GM19372 (cell line): ENCODE data around the gene FBXW12.
A peak's percentile ranks its signal among the peaks of the same experiment; 100 is the strongest.

ENCODE experiments used
- ATAC-seq: cut with Tn5 transposase; IDR thresholded peaks from one replicate; pipeline ENCODE4 v1.9.1; 2021; ENCODE audit warnings: mild to moderate bottlenecking, low read depth, moderate library complexity; ENCODE audit not compliant: unreplicated experiment

The FBXW12 gene

GRCh38 chr3:48432411-48433371 is 60.7 kb downstream of the FBXW12 start:
- ATAC-seq, result no peak

- ATAC-seq, result no peak
Observed at GRCh38 chr3:48433472-48434118, 61.6 kb downstream of the FBXW12 start.

DNA sequence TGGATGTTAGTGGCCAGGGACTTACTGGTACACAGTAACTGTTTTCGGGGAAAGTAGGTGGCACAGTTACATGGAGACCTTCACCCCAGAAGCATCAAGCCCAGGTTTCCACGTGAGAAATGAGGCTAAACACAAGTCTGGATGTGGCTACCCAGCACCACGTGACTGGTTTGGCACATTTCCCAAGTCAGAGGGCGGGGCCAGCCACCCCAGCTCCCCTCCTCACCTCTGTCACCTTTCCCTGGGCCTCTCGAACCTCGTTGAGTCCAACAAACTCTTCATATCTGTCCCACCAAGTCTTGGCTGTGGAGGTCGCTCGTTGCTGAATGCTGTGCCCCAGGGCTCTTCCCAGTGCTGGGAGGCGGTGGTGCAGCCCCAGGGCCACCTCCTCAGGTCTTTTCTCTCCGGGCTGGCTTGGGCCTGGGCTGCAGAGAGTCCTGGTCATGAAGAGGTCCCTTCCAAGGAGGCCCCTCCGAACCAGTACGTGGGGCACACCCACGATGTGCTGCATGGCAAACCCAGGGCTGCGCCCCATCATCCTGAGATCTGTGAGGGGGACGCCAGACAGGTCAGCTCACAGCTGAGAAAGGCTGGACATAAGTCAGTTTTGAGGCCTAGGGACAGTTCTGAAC is 62.7 kb downstream of the FBXW12 start:
- no peak for ATAC-seq

- no peak for ATAC-seq
Observed at GRCh38 chr3:48435223-48435595, 63.2 kb downstream of the FBXW12 start.

GRCh38 chr3:48435774-48436476 is 63.9 kb downstream of the FBXW12 start:
- no peak for ATAC-seq

DNA sequence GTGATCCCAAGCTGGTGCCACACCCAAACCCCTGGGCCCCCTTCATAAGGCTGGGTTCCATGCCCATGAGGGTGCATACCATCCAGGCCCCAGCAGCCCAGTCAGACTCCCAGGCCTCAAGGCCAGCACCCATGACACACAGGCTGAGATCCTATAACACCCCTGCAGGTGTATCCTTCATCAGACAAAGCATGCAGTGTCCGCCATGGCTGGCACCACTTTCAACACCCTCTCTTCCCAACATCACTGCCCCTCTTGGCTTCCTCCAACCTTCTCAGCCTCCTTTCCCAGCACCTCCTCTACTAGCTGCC is 64.4 kb downstream of the FBXW12 start:
- no peak for ATAC-seq

DNA sequence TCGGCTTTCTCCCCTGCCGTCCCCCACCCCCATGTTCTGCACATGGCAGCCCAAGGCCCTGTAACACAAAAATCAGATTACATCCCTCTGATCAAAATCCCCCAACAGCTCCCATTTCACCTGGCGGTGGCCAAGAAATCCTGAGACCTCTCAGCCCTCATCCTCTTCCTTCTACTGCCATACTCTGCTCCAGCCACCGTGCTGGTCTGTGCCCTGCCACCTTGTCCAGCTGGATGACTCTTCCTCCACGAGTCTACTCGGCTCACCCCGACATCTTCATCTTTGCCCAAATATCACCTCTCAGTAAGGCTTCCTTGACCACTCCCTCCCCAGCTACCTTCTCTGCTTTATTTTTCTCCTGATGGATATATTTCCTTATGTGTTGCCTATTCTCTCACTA is 64.8 kb downstream of the FBXW12 start:
- no peak for ATAC-seq

- ATAC-seq, result no peak
Observed at GRCh38 chr3:48437812-48438211, 65.8 kb downstream of the FBXW12 start.

DNA sequence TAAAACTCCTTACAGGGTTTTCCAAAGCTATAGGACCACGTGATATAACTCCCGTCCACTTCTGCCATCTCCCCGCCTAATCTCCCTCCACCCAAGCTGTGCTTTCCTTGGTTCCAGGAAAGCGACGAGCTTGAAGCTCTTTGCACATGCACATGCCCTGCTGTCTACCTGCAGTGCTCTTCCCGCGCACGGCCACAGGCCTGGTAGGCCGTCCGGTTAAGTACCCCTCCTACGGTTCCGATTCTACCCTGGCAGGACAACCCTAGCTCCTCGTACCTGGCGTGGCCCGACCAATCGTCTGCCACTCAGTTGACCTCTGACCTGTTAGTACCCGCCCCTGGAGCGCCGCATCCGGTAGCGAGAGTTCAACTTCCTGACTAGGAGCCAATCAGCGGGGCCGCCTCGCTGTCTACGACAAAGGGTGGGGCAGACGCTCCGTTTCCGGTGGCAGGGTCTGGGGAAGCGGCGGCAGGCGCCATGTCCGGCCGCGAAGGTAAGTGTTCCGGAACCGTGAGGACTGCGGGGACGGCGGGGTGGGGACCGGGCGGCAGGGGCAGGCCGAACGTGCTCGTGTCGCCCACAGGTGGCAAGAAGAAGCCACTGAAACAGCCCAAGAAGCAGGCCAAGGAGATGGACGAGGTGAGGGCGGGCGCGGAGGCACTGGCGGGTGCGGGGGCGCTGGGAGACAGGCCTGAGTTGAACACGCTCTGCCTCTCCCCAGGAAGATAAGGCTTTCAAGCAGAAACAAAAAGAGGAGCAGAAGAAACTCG is 68.0 kb downstream of the FBXW12 start, which contains the start of the genes CCDC51 and TMA7:
TSS of gene CCDC51 (minus strand) at position 300 of the 770 bp plus-strand sequence. CDS start 4,991 bp downstream, outside the sequence.
TSS of gene TMA7 (plus strand) at position 438 of the 770 bp plus-strand sequence. CDS start at position 478, 40 bp downstream.
- peak; percentile 97 for ATAC-seq

- ATAC-seq, result no peak
Observed at GRCh38 chr3:48440590-48440958, 68.6 kb downstream of the FBXW12 start.

- ATAC-seq, result no peak
Observed at GRCh38 chr3:48441940-48442339, 69.9 kb downstream of the FBXW12 start.
